GM18907 (cell line): ENCODE data around the gene EEF2.

Source experiments
- ATAC-seq: cut with Tn5 transposase; IDR thresholded peaks from one replicate; pipeline ENCODE4 v1.9.1; 2021; ENCODE audit warnings: mild to moderate bottlenecking, moderate library complexity; ENCODE audit not compliant: unreplicated experiment

The EEF2 gene

DNA sequence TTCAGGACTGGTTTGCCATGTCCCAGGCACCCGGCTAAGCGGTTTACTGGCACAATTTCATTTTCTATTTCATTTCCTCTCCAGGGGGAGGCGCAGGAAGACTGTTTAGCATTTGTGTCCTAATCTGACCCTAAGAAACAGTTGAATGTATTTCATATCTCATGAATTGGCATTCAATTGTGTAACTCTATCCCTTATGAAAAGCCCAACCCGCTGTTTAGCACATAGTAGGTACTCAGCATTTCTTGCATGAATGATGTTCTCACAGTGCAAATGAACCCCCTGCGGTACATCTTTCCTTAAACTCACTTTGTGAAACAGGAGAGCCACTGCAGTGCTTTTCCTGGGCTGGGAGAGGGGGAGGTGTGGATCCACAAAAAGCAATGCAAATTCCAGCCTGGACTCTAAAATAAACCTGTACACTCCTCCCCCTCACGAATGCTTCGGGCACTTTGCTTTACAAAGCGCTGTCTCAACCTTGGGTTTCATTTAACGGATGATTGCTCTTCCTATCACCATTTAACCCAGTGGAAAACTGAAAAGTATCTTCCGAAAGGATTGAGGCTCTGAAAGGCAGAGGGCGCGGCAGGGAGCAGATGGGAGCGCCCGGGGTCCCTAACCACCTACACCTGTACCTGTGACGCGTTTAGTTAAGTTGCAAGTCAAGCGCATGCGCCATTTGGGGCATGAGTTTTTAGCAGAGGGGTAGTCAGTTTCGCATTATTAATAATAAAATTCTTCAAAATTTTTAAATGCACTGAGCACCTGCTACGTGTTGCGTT lies 1.2 kb upstream of the EEF2 start:
- ATAC-seq, result no peak

- ATAC-seq, result no peak
These were observed 488 bp upstream of the EEF2 start for GRCh38 chr19:3985643-3986259.

- no peak for ATAC-seq
These were observed 717 bp downstream of the EEF2 start for GRCh38 chr19:3984584-3984907.

DNA sequence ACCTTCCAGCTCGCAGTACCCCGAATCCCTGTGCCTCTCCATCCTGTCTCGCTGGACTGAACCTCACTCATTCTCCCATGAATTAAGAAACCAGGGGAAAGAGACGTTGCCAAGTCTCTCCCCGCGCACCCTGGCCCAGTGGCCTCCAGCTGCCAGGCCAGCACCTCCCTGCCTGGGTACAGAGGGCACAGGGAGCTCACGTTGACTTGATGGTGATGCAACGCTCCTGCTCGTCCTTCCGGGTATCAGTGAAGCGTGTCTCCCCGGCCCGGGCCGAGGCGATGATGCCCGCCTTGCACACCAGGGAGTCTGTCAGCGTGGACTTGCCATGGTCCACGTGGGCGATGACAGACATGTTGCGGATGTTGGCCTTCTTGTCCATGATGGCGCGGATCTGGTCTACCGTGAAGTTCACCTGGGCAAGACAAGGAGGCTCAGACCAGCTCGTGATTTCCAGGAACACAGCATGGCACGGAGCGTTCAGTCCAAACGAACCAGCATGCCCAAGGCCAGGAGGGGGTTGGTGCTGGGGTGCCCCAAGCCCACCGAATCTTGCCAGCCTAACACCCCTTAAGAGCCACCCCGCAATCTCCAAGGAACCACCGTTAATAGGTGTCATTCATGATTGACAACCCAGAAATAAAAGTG lies 1.2 kb downstream of the EEF2 start:
- no peak for ATAC-seq

- no peak for ATAC-seq
These were observed 1.7 kb downstream of the EEF2 start for GRCh38 chr19:3983542-3983914.

GRCh38 chr19:3982701-3983541 lies 2.3 kb downstream of the EEF2 start:
- no peak for ATAC-seq

GRCh38 chr19:3981736-3982681 lies 3.3 kb downstream of the EEF2 start:
- no peak for ATAC-seq

- no peak for ATAC-seq
These were observed 3.9 kb downstream of the EEF2 start for GRCh38 chr19:3981373-3981735.

DNA sequence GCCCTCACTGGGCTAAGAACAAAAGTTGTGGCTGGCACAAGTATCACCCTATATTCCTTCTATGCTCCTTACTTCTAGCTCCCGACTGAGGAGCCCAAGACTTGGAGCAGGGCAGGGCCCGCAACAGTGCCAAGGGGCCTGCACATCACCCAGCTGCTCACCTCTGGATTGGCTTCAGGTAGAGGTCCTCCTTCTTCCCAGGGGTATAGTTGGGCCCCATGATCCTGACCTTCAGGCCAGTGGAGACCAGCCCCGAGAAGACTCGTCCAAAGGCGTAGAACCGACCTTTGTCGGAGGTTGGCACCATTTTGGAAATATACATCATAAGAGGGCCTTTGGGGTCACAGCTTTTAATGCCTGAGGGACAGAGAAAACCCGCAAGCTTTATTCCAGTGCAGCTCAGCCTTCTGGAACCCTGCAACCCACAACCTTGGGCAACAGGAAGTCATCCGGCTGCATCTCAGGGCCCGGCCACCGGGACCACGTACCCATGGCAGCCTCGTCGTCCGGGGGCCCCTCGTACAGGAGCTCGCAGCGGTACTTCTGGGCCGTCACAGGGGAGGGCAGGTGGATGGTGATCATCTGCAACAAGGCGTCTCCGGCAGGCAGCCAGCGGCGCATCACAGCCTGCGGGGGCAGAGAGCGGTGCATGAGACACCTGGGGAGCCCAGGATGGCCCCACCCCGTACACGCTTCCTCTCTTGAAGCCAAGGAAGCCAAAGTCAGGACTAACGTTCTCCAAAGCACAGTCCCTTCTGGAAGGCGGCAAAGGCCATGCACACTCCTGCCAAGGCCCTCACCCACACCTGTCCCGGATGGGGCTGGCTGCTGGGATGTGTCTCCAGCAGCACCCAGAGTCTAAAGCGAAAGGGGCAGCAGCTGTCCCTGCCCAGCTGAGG lies 4.7 kb downstream of the EEF2 start:
- ATAC-seq, result no peak

- no peak for ATAC-seq
These were observed 5.5 kb downstream of the EEF2 start for GRCh38 chr19:3979674-3980352.

- ATAC-seq, result no peak
These were observed 6.0 kb downstream of the EEF2 start for GRCh38 chr19:3979289-3979673.

GRCh38 chr19:3978145-3978544 lies 7.1 kb downstream of the EEF2 start:
- ATAC-seq, result no peak

- ATAC-seq, result no peak
These were observed 7.8 kb downstream of the EEF2 start for GRCh38 chr19:3977242-3978143.

DNA sequence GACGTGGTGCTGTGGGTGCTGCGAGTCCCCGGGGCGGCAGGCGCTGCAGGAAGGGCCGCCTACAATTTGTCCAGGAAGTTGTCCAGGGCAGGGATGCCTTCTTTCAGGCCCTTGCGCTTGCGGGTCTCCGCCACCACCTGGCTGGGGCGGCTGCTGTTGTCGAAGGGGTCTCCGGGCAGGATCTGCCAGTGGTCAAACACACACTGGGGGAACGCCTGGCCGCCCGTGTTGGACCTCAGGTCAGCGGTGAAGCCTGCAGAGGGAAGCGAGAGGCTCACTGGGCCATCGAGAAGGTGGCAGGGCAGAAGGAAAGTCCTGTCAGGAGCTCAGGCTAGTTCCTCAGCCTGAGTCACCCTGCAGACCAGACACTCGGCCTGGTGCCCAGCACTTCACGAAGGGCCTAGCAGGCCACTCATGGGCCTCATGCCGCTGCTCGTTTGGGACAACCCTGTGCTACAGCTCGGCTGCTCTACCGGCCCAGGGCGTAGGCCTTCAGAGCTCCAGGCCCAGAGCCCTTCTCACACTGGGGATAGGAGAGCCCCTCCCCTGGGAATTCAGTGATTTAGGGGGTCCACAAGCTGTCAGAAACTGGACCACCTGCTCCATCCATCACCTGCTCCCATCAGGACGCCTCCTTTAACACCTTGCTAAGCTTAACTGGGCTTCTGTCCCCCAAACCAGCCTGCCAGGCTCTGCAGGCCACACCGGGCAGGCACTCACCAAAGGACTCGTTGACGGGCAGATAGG lies 8.6 kb downstream of the EEF2 start:
- ATAC-seq, result no peak

DNA sequence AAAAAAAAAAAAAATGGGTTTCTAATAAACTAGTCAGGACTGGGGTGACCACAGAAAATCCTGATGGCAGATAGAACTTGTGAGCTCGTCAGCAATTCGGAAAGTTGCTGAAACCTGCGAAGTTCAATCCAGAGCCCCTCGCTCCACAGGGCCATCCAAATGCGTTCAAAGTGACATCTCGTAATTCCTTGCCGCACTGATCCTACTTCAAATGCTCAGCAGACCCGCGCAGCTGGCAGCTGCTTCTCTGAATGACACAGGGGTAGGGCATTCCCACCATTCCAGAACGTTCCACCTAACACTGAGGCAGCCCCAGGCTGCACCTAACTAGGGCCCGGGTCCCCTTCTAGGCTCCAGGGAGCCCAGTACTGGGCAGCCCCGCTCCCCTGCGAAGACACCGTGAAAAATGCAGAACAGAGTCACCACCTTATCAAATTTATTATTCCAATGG lies 9.6 kb downstream of the EEF2 start:
- no peak for ATAC-seq

DNA sequence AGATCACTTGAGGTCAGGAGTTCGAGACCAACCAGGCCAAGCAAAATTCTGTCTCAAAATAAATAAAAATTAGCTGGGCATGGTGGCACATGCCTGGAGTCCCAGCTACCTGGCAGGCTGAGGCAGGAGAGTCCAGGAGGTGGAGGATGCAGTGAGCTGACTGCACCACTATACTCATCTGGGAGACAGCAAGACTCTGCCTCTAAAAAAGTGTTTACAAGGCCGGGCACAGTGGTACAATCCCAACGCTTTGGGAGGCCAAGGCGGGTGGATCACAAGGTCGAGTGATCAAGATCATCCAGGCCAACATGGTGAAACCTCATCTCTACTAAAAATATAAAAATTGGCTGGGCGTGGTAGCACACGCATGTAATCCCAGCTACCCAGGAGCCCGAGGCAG lies 10.1 kb downstream of the EEF2 start:
- no peak for ATAC-seq
